Tibial nerve (tissue), 3 donors: Measurements from ENCODE around the gene TMEM178B.

ENCODE experiments used
- CTCF ChIP-seq, 5 experiments: fragments of 200-600 bp in 3 of 5; fragments of 450-650 bp in 2 of 5; sonication (generic) in 3 of 5; IDR thresholded peaks; one replicate each; pipeline ENCODE4 v1.5.1; 2016 to 2019; ENCODE audit warnings: antibody characterized with exemption in 5 of 5, mild to moderate bottlenecking in 3 of 5, moderate library complexity in 2 of 5
- POLR2A ChIP-seq, 2 donors: fragments of 450-650 bp; IDR thresholded peaks; one replicate each; pipeline ENCODE4 v1.6.1; 2017; ENCODE audit warnings: antibody characterized with exemption in 2 of 2, mild to moderate bottlenecking in 2 of 2, moderate library complexity in 2 of 2

GRCh38 chr7:141511316-141511675 is 437.4 kb downstream of the TMEM178B start:
- TF ChIP-seq CTCF (IDR thresholded peaks at IDR 0.05) (no peak), POLR2A (IDR thresholded peaks at IDR 0.05) (no peak)
